HG03159 (cell line): ENCODE data around the gene TM9SF2.
"Not testable (repeated sequence)": the region's sequence is repeated elsewhere in the genome, so short reads cannot be mapped to it uniquely, and the experiment has no call there.

ENCODE experiments used
- ATAC-seq: cut with Tn5 transposase; IDR thresholded peaks from one replicate; pipeline ENCODE4 v1.9.1; 2021; ENCODE audit warnings: mild to moderate bottlenecking, moderate library complexity; ENCODE audit not compliant: unreplicated experiment

Gene TM9SF2

DNA sequence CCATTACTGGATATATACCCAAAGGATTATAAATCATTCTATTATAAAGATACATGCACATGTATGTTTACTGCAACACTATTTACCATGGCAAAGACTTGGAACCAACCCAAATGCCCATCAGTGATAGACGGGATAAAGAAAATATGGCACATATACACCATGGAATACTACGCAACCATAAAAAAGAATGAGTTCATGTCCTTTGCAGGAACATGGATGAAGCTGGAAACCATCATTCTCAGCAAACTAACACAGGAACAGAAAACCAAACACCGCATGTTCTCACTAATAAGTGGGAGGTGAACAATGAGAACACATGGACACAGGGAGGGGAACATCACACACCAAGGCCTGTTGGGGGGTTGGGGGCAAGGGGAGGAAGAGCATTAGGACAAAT is 9.5 kb upstream of the TM9SF2 start:
- ATAC-seq = not testable (repeated sequence)

DNA sequence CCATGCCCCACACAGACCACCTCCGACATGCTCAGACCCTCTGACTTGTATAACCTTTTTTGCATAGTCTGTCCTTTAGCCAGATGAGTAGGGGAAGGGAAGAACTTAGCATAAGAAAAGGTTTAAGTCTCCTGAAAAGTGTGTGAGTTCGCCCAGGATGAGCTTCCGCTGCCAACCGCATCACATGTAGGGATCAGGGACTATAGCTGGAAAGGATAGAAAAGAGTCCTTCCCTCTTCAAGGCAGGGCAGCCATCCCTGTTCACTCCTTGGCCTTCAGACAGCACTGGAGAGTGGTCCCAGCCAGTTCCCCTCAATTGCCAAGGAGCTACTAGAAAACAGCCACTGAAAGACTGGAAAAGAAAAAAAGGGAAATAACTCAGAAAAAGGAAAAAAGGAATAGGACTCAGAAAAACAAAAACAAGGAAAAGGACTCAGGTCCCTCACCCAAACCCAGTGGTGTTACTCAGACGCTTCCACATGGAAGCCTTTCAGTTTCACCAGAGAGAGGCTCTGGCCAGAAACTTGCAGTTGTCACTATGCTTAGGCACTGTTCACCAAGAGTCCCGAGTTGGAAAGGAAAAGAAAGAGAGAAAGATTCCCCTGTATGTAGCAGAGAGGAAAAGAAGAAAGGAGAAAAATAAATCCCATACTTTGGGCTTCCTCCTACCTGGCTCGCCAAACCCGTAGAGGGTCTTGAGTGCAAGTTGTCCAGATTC is 5.6 kb upstream of the TM9SF2 start:
- ATAC-seq = no peak

DNA sequence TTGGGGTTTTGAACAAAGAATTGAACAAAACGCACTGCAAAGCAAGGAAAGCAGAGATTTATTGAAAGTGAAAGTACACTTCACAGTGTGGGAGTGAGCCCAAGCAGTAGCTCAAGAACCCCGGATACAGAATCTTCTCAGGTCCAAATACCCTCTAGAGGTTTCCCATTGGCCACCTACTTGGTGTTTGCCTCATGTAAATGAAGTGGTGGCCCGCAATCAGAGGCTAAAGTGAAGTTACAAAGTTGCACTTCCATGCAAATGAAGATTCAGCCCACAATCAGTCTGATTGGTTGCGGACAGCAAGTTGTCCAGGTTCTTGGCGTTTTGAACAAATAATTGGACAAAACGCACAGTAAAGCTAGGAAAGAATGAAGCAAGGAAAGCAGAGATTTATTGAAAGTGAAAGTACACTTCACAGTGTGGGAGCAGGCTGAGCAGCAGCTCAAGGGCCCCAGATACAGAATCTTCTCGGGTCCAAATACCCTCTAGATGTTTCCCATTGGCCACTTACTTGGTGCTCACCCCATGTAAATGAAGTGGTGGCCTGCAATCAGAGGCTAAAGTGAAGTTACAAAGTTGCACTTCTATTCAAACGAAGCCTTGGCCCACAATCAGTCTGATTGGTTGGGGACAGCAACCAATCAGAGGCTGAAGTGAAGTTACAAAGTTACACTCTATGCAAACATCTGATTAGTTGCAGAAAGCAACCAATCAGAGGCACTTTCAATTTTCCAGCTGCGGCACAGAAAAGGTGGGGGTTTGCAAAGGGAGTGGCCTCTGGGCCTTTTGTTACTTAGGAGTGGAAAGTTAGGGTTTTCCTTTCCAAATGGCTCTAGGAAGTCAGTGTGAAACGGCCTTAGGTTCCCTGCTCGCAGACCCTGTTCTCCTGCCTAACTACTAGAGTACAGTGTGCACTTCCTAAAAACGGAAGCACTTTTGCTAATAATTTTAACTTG is 4.8 kb upstream of the TM9SF2 start:
- no peak for ATAC-seq

DNA sequence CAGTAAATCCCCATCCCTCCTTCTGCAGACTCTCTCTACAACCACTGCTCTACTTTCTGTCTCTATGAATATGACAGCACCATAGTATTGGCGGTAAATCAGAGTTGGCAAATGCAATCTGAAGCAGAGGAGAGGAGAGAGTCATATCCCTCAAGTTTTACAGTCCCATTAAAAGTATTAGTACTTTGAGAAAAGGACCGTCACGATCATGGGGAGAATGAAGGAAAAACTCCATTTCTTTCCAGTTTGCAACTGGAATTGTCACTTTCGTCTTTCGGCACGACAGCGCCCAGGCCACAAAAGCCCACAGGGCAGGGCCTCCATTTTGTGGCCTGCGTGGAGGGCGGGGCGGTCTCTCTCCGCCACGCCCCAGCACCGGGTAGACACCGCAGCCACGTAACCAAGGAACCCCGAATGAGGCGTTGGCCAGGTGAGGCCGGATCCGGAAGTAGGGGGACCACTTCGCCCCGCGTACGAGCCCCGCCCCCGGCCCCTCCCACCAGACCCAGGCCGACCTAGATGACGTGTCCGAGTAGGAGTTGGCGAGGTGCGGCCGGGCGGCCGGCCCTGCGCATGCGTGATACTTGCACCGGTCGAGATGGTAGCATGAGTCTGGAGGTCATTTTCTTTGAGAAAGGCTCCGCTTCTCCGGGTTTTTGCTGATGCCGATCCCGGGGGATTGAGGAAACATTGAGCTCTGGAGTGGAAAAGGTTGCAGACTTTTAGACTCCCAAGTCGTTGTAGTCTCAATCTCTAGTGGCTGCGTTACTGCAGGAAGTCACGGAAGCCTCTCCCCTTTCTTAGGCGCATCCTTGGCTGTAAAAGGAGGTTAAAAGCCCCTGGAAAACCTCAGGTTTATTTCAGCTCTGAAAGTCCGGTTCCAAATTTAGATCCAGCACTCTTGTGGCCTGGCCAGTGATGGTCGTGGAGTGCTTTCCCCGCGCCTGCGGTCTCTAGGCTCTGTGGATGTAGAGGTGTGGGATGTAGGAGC is 2.8 kb upstream of the TM9SF2 start:
- ATAC-seq = peak; percentile 64

DNA sequence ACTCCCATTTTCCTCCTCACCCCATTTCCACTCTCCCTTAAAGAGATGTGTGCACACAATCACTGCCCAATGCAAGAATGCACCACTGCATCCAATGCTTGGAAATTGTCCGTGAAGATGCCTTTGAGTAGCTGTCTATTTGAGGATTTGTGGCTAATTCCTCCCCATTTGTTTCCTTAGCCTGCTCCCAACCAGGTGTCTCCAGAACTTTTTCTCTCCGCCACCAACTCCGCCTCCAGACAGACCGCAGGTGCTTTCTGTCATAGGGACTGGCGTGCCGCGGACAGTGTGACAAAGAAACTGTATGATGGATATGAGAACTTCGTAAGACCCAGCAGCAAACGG is 461 bp upstream of the TM9SF2 start:
- ATAC-seq = peak; percentile 5

DNA sequence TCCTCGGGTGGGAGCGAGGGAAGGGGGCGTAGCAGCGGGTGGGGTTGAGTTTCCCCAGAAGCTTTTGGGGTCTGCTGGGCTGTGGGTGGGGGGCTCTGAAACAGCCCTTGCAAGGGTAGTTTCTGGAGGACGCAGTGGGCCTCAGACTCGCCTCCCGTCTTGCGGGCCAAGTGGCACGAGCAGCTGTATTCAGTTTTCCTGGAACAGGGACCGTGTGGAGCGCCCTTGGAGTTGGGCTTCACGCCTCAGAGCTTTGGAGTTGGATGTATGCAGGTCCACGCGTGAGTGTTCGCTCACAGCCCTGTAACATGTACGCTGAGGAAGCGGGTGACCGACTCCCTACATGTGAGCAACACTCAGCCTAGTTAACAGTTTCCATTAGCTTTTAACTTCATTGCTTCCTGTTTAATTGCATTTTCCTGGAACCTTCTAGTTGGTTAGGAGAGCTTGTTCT is 603 bp downstream of the TM9SF2 start:
- no peak for ATAC-seq

DNA sequence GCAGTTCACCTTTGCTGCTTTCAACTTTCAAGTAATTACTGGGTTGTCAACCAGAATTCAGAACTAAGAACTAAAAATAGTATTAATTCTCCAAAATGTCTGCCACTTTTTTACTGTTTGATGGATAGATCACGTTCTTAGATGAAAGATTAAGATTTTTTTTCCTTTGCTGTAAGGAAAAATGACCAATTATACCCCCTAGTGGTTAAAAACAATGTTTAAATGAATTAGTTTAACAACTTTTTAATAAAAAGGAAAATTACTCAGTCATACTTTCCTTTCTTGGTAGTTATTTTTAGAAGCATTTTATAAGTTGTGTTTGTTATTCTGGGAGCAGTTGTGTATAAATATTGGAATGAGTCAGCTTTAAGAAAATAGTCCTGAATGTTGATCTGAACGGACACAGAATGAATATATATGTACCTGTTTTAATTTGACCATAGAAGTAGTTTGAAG is 4.6 kb downstream of the TM9SF2 start:
- no peak for ATAC-seq

DNA sequence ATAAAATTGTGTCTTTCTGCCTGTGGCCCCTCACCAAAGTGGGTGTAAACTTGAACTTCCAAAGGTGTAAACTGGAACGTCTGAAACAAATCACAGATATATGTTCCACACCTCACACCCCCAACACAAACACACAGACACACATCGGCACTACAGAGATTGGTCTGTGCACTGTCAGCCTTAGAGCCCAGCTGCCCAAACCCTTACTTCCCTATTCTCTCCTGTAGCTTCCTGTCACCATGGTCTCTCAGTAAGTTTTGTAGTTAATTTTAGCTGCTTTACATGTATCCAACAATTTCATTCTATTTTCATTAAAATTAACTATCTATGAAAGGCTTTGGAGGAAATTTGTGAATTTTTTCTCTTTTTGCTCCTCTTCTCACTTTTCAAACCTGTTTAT is 5.4 kb downstream of the TM9SF2 start:
- ATAC-seq = peak; percentile 87

DNA sequence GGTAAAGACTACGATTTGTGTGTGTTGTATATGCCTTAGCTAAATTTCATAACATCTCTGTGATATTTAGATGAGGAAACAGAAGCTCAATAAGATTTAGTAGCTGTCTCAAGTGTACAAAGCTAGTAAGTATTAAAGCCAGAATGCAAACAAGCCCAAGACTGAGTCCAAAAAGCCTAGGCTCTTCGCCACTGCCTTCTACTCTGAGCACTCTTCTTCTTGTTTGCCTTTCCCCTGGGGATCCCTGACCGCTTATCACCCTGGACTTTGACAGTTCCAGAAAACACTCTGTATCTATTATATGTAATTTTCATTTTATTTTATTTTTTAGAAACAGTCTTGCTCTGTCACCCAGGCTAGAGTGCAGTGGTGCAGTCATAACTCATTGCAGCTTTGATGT is 5.8 kb downstream of the TM9SF2 start:
- no peak for ATAC-seq

DNA sequence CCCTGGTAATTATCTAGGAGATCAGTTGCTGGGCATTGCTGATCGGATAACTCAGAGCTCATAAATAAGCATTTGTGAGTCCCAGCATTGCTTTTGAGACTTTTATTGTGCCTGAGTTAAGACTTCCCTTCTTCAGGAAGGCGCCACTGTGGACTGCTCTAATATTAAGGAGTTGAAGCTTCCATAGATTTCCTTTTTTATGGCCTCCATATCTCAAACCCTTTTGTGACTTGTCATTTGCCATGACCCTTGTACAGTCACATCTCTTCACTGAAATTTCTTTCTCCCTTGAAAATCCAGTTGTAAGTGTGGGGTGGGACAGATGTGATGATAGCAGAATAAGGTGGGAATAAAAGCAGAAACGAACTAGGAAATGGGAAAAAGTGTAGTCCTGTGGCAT is 6.3 kb downstream of the TM9SF2 start:
- ATAC-seq = no peak

DNA sequence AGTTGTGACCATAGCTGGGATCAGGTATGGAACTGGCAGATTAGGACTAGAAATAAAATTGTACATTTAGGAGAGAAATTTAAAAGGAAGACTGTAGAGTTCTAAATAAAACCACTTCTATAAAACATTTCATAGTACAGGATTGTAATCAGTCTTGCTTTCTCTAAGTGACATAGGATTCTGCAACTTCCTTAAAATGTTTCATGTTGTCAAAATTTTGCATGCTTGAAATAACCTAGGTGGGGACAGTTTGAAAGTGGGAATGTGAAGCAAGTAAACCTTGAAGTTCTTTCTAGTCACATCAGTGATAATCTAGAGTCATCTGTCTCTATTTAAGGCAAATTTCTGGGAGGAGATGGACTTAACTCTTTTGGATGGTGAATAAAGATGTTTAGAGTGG is 6.7 kb downstream of the TM9SF2 start:
- no peak for ATAC-seq

DNA sequence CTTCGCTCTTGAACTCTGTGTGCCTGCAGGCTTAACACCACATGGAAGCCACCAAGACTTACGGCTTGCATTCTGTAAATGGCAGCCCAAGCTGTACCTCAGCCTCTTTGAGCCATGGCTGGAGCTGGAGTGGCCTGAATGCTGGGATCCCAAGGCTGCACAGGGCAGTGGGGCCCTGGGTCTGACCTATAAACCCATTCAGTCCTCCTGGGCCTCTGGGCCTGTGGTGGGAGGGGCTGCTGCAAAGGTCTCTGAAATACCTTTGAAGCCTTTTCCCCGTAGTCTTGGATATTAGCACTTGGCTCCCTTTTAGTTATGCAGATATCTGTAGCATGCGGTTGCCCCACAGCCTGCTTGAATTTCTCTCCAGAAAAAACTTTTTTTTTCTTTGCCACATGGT is 8.2 kb downstream of the TM9SF2 start:
- ATAC-seq = no peak

DNA sequence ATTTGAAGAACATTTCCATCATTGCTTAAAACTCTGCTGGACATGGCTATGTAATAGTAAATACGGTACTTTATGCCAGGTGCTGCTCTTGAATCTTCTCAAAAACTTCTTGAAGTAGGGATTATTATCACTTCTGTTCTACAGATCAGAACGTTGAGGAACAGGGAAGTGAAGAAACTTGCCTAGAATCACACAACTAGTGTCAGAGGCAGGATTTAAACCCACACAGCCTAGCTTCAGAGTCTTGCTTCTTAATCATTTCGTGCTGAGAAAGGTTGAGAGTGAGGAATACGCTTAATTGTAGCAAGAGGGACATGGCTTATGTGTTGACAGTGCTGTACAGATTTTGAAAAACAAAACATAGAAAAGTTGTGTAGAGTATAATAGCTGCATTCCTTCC is 13.5 kb downstream of the TM9SF2 start:
- ATAC-seq = no peak

DNA sequence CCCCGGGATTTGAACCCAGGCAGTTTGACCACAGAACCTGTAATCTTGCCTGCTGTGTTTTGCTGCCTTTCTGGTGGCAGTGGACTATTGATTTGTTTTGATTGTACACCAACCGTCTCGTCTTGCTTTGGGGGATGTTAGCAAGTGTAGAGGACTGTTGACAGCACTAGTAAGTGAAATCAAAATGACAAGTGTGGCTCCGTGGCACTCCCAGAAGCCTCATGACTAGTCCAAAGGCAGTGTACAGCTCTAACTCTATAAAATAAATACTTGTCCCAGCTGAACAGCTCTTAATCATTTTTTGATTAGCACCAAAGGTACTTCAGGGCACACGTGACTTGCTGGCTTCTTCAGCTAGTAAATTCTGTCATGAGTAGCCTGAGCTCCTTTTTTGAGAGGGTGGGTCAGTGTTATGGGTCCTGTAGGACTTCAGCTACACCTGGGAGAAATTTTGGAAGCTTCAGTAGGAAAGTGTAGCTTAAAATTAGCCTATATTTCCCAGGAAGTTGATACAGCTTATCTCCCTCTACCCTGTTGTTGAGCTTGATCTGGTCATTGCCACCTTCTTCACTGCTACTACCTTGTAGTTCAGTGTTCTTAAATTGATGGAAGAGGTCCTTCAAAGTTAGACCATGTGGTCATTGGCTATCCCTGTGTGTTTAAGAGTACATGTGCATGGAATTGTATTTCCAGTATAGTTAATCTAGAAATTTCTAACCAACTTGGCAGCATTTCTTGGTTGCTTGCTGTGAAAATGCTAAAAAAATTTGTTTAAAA is 15.1 kb downstream of the TM9SF2 start:
- no peak for ATAC-seq

DNA sequence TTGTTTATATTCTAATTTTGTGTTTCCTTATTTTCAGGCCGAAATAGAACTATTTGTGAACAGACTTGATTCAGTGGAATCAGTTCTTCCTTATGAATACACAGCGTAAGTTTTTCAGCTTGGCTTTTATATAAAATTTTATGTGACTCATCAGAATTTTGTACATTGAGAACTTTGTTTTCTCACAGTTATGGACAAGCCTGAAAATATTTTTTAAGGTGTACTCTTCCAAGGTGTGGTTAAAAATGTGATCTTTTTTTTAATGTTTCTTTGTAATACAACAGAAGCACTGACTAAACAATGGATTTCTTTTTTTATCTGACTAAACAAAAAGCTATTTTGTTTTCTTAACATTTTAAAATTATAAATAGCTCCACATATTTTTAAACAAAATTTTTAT is 16.3 kb downstream of the TM9SF2 start:
- no peak for ATAC-seq

DNA sequence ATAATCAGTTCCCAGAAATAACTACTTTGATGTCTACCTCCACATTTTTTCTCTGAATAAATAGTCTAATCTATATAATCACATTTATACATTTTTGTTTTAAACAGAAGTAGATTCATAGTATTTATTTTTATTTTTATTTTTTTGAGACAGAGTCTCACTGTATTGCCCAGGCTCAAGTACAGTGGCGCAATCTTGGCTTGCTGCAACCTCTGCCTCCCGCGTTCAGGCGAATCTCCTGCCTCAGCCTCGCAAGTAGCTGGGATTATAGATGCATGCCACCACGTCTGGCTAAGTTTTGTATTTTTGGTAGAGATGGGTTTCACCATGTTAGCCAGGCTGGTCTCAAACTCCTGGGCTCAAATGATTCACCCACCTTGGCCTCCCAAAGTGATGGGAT is 16.7 kb downstream of the TM9SF2 start:
- no peak for ATAC-seq

DNA sequence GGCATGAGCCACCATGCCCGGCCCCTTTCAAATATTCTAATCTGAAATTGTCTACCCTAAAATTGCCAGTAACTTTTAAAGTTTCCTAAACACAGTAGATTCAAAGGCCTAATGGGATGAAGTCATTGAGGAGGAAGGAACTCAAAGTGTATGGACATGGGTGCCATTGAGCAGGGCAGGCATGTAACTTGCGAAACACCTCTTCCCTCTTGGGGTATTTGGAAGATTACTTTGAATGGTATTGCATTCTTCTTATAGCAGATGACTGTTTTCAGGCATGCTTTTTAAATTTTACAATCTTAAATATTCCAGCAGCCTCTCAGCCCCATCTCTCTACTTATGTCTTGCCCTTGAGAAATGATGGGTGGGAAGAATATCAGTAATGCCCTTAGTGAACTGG is 21.0 kb downstream of the TM9SF2 start:
- no peak for ATAC-seq

DNA sequence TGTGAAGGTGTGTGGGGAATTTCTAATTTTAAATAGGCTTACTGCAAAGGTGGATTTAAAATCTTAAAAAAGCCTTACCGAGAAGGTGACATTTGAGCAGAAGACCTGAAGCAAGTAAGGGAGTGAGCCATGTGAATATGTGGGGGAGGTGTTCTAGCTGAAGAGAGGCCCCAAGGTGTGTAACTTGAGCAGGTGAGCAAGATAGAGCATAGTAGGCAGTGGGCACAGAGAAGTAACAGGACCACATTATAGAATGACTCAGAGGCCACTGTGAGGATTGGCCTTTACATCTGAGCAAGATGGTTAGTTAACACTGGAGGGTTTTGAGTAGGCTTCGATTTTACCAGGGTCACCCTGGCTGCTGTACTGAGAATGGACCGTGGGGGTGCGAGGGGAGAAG is 22.6 kb downstream of the TM9SF2 start:
- no peak for ATAC-seq

DNA sequence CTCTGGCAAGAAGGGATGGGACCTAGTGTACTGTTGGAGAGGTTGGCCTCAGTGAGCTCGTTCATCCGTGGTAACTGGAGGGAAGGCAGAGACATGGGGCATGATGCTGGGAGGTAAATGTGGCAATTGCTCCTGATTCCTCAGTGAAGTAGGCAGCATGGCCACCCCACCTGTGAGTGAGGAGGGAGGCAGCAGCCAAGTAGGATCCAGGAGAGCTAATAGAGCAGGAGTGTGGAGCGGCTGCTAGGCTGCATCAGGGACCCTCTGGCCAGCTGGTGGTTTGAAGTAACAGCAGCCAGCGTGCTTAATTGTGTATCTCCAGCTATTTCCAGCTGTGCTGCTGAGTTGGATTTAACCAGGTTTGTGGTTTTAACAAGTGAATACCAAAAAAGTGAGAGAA is 24.7 kb downstream of the TM9SF2 start:
- no peak for ATAC-seq

DNA sequence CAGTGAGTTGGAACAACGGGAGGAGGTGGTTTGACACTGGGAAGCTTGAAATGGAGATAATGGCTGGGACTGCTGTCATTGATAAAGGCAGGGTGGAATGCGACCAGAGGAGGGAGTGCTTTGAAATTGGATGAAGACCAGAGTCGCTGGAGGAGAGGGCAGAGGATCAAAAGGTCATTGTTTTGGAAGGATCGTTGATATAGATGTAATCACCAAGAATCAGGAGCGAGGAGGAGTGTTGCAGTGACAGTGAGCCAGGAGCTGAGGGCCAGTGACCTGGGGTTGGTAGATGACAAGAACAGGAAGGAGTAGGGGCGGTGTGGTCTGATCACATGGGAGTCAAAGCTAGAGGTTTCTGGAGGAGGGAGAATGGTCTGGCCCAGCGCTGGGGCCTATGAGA is 25.3 kb downstream of the TM9SF2 start:
- ATAC-seq = no peak
